HepG2 (cell line): Measurements from ENCODE around the gene EPB41L1. TPM values are rescaled to one million over a fixed set of nuclear protein-coding genes. Genes with fewer than 3 reads are reported as not detected.

ENCODE experiments used
- ATAC-seq: fragments of 200-7000 bp; cut with Tn5 transposase; 3 replicates; pipeline ENCODE4 v1.9.1; 2020; ENCODE audit warnings: mild to moderate bottlenecking, moderate library complexity
- BruUV-seq: library from RNA; stranded (reverse); fragments of 400-500 nt; replicated peaks from 2 replicates; lab custom pipeline; 2021; lab: Mats Ljungman, UMichigan
- CTCF ChIA-PET: fragments of 300-600 bp; formaldehyde crosslinking; extraction: SDS; loops from one replicate; lab custom pipeline; 2021; ENCODE audit warnings: low total read pairs, inconsistent platforms, low intra/inter-chr PET ratio; lab: Yijun Ruan, JAX
- POLR2A ChIA-PET: fragments of 350-600 bp; sonication (Branson Sonifier 250); formaldehyde crosslinking; loops from one replicate; lab custom pipeline; 2020; ENCODE audit warnings: antibody characterized with exemption, inconsistent platforms; lab: Yijun Ruan, JAX
- DNase-seq: peaks from one replicate; pipeline ENCODE4 v3.0.0-alpha.2; 2015; ENCODE audit warnings: low spot score
- FAIRE-seq: peaks from 3 replicates; lab custom pipeline; 2011; peaks lifted over from hg19 to GRCh38; lab: Jason Lieb, UNC
- H2AFZ ChIP-seq: one replicate; pipeline ENCODE4 v1.6.1; 2011; ENCODE audit warnings: low read length, inconsistent platforms
- H3K27ac ChIP-seq: fragments of 300-600 bp; 3 replicates; pipeline ENCODE4 v1.8.0; 2011; ENCODE audit warnings: mixed run types, mild to moderate bottlenecking, mixed read lengths, low read length, inconsistent platforms; ENCODE audit not compliant: insufficient read depth; ENCODE audit errors: extremely low read length
- H3K27me3 ChIP-seq, 2 experiments: fragments of 200-600 bp in 1 of 2; 2 replicates in 1 of 2; 3 replicates in 1 of 2; pipeline versions ENCODE4 v1.6.0 to v1.8.0; 2011; ENCODE audit warnings: low read length in 2 of 2, mild to moderate bottlenecking in 2 of 2, moderate library complexity in 2 of 2, inconsistent platforms in 1 of 2; ENCODE audit not compliant: insufficient read depth in 2 of 2, control insufficient read depth in 1 of 2
- H3K36me3 ChIP-seq, 2 experiments: fragments of 200-600 bp in 1 of 2; replicated peaks in 1 of 2; 2 replicates in 1 of 2; 3 replicates in 1 of 2; pipeline versions ENCODE4 v1.5.1 to v1.8.0; 2011; ENCODE audit warnings: low read length in 2 of 2, inconsistent platforms in 1 of 2; ENCODE audit not compliant: insufficient read depth in 2 of 2, control insufficient read depth in 1 of 2
- H3K4me1 ChIP-seq: 2 replicates; pipeline ENCODE4 v1.5.1; 2012; ENCODE audit warnings: low read length, inconsistent platforms; ENCODE audit not compliant: insufficient read depth
- H3K4me2 ChIP-seq: 2 replicates; pipeline ENCODE4 v1.6.0; 2011; ENCODE audit warnings: low read depth, low read length, inconsistent platforms
- H3K4me3 ChIP-seq, 3 experiments: fragments of 200-600 bp in 1 of 3; sonication (generic), shearing (Covaris generic) in 1 of 3; replicated peaks in 1 of 3; 2 replicates each; pipeline ENCODE4 v1.5.1; 2011 to 2016; ENCODE audit warnings: low read length in 3 of 3, inconsistent platforms in 2 of 3, low read depth in 2 of 3, mild to moderate bottlenecking in 2 of 3, control low read depth in 1 of 3, mixed read lengths in 1 of 3; ENCODE audit not compliant: insufficient read depth in 1 of 3
- H3K79me2 ChIP-seq: one replicate; pipeline ENCODE4 v1.6.1; 2011; ENCODE audit warnings: low read length, inconsistent platforms; ENCODE audit not compliant: insufficient read depth
- H3K9ac ChIP-seq: 2 replicates; pipeline ENCODE4 v1.6.0; 2011; ENCODE audit warnings: mild to moderate bottlenecking, low read depth, low read length, inconsistent platforms; ENCODE audit not compliant: insufficient read depth
- H3K9me3 ChIP-seq: 2 replicates; pipeline ENCODE4 v1.5.1; 2012; ENCODE audit warnings: mild to moderate bottlenecking, low read length
- H4K20me1 ChIP-seq: 2 replicates; pipeline ENCODE4 v1.6.0; 2011; ENCODE audit warnings: inconsistent platforms, mild to moderate bottlenecking, low read length, moderate library complexity; ENCODE audit not compliant: insufficient read depth
- CBX5 ChIP-seq: sonication (generic); formaldehyde crosslinking; IDR thresholded peaks from 2 replicates; pipeline ENCODE4 v1.4.0; 2020; ENCODE audit warnings: missing genetic modification reagents, borderline replicate concordance
- GATA4 ChIP-seq: sonication (generic); IDR thresholded peaks from 2 replicates; pipeline ENCODE4 v1.6.1; 2016; ENCODE audit warnings: antibody characterized with exemption, low read depth, borderline replicate concordance
- IRX3 ChIP-seq: sonication (generic); formaldehyde crosslinking; IDR thresholded peaks from 2 replicates; pipeline ENCODE4 v1.8.1; 2023; ENCODE audit warnings: mild to moderate bottlenecking, low read depth, missing genetic modification reagents, borderline replicate concordance
- MED13 ChIP-seq: sonication (generic); formaldehyde crosslinking; IDR thresholded peaks from 2 replicates; pipeline ENCODE4 v1.5.0; 2020; ENCODE audit warnings: missing genetic modification reagents
- NFRKB ChIP-seq: fragments of 450-650 bp; IDR thresholded peaks from 2 replicates; pipeline ENCODE4 v1.6.1; 2017
- NRL ChIP-seq: sonication (generic); formaldehyde crosslinking; IDR thresholded peaks from 2 replicates; pipeline ENCODE4 v1.5.0; 2020; ENCODE audit warnings: missing genetic modification reagents, mild to moderate bottlenecking, moderate library complexity, borderline replicate concordance
- PHF21A ChIP-seq: sonication (generic); formaldehyde crosslinking; IDR thresholded peaks from 2 replicates; pipeline ENCODE4 v1.5.0; 2020; ENCODE audit warnings: mild to moderate bottlenecking, missing genetic modification reagents
- RELA ChIP-seq: sonication (generic); formaldehyde crosslinking; IDR thresholded peaks from 2 replicates; pipeline ENCODE4 v1.4.0; 2020; ENCODE audit warnings: missing genetic modification reagents
- SALL1 ChIP-seq: sonication (generic); formaldehyde crosslinking; IDR thresholded peaks from 2 replicates; pipeline ENCODE4 v1.8.0; 2022; ENCODE audit warnings: mild to moderate bottlenecking, missing genetic modification reagents
- SETDB1 ChIP-seq: sonication (generic); formaldehyde crosslinking; IDR thresholded peaks from 2 replicates; pipeline ENCODE4 v1.5.1; 2020; ENCODE audit warnings: missing genetic modification reagents, mild to moderate bottlenecking, borderline replicate concordance
- SIX1 ChIP-seq: sonication (generic); formaldehyde crosslinking; IDR thresholded peaks from 2 replicates; pipeline ENCODE4 v1.4.0; 2020; ENCODE audit warnings: missing genetic modification reagents, borderline replicate concordance
- SMAD1 ChIP-seq: sonication (generic); formaldehyde crosslinking; IDR thresholded peaks from 2 replicates; pipeline ENCODE4 v1.4.0; 2020; ENCODE audit warnings: missing genetic modification reagents, low read depth, mild to moderate bottlenecking, borderline replicate concordance
- ZBTB38 ChIP-seq: sonication (generic); formaldehyde crosslinking; IDR thresholded peaks from 2 replicates; pipeline ENCODE4 v1.5.1; 2020; ENCODE audit warnings: mild to moderate bottlenecking, missing genetic modification reagents
- ZKSCAN8 ChIP-seq: IDR thresholded peaks from 2 replicates; pipeline ENCODE4 v1.6.1; 2016; ENCODE audit warnings: borderline replicate concordance, missing genetic modification reagents, missing compliant biosample characterization
- ZNF33A ChIP-seq: sonication (generic); formaldehyde crosslinking; IDR thresholded peaks from 2 replicates; pipeline ENCODE4 v1.5.1; 2020; ENCODE audit warnings: missing genetic modification reagents, mild to moderate bottlenecking, moderate library complexity, borderline replicate concordance
- ZNF484 ChIP-seq: sonication (generic); formaldehyde crosslinking; IDR thresholded peaks from 2 replicates; pipeline ENCODE4 v1.5.1; 2020; ENCODE audit warnings: mild to moderate bottlenecking, low read depth, missing genetic modification reagents, borderline replicate concordance
- ZNF501 ChIP-seq: sonication (generic); formaldehyde crosslinking; IDR thresholded peaks from 2 replicates; pipeline ENCODE4 v1.5.1; 2020; ENCODE audit warnings: mild to moderate bottlenecking, moderate library complexity, missing genetic modification reagents
- ZNF550 ChIP-seq: sonication (generic); formaldehyde crosslinking; IDR thresholded peaks from 2 replicates; pipeline ENCODE4 v1.4.0; 2020; ENCODE audit warnings: mild to moderate bottlenecking, missing genetic modification reagents, borderline replicate concordance
- ZNF552 ChIP-seq: sonication (generic); formaldehyde crosslinking; IDR thresholded peaks from 2 replicates; pipeline ENCODE4 v1.9.0; 2022; ENCODE audit warnings: missing genetic modification reagents, mild to moderate bottlenecking, borderline replicate concordance
- ZNF644 ChIP-seq: IDR thresholded peaks from 2 replicates; pipeline ENCODE4 v1.6.1; 2016; ENCODE audit warnings: low read depth
- ZNF672 ChIP-seq: sonication (generic); formaldehyde crosslinking; IDR thresholded peaks from 2 replicates; pipeline ENCODE4 v1.8.1; 2022; ENCODE audit warnings: missing genetic modification reagents
- ZNF713 ChIP-seq: sonication (generic); formaldehyde crosslinking; IDR thresholded peaks from 2 replicates; pipeline ENCODE4 v1.4.0; 2020; ENCODE audit warnings: mild to moderate bottlenecking, missing genetic modification reagents
- ZNF724P ChIP-seq: sonication (generic); formaldehyde crosslinking; IDR thresholded peaks from 2 replicates; pipeline ENCODE4 v1.8.0; 2022; ENCODE audit warnings: missing genetic modification reagents, borderline replicate concordance
- WGBS: methylation state at CpG from one replicate; pipeline ENCODE4 v1.1.6; 2017; ENCODE audit warnings: low lambda C conversion rate; 5-methylcytosine and 5-hydroxymethylcytosine counted together
- in situ Hi-C: cut with HindIII; loops from 2 replicates; pipeline ENCODE4 v1.10.0; 2017; ENCODE audit warnings: low pct_unique_long_range_greater_than_20kb; ENCODE audit not compliant: extremely low pct_ligation_motif_present
- intact Hi-C: fragments of 100-400 bp; cut with micrococcal nuclease; formaldehyde crosslinking; loops from one replicate; pipeline ENCODE4 v1.10.0; 2022; ENCODE audit not compliant: unreplicated experiment
- polyA plus RNA-seq, 8 experiments: library from polyadenylated mRNA; depleted of rRNA in 3 of 8; stranded (reverse) in 7 of 8; unstranded in 1 of 8; fragments of >200 nt; fragmentation: Illumina TruSeq in 4 of 8; extraction: Trizol in 4 of 8; gene quantifications; 2 replicates each; pipeline versions ENCODE4 v1.2.1 to v1.2.3, GENCODE V29; 2011 to 2016; ENCODE audit warnings: low read depth in 4 of 8, missing spikeins in 1 of 8, mixed read lengths in 1 of 8; ENCODE audit not compliant: insufficient read depth in 1 of 8
- total RNA-seq, 5 experiments: library from RNA; depleted of rRNA; stranded (reverse); fragments of >200 nt; fragmentation: Illumina TruSeq; extraction: Trizol; gene quantifications; 2 replicates each; pipeline ENCODE4 v1.2.3, GENCODE V29; 2016; ENCODE audit warnings: low read depth in 1 of 5
- TF ChIP-seq, protein P1 (sequence below): sonication (generic); formaldehyde crosslinking; IDR thresholded peaks from 2 replicates; pipeline ENCODE4 v1.5.1; 2020; ENCODE audit warnings: mild to moderate bottlenecking, missing genetic modification reagents, moderate library complexity
- TF ChIP-seq, protein P2 (sequence below): conservative IDR thresholded peaks from 2 replicates; pipeline ENCODE4 v1.6.1; 2018; ENCODE audit warnings: missing genetic modification reagents

Gene EPB41L1
- total and polyA plus RNA-seq, 2 of the 13 experiments (the other 11 are each of a cell fraction or from before 2014, with no cell fraction given) = 16.7 to 39.0 TPM

DNA sequence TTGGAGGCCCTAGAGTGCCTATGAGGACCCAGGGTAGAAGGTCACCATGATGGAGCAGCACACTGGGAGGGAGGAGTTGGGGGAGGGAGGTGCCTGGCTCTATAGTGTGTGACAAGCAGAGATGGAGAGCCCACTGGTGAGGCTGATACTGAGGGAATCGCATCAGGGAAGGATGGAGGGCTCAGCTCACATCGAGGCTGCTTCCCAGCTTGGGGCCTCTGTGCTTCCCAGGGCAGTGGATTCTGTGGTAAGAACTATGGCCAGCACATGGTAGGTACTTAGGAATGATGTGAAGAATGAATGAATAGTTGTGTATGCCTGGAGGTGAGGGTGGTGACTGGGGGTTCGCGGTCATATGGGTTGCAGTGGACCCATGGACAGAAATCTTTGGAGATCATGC is 1.3 kb upstream of the EPB41L1 start:
- Histone ChIP-seq H3K79me2 (peaks cover 8% of the 10 kb centered on the region), H3K4me3 (peak overlapping the region in 2 of 3 experiments; percentile 88 to 92; a peak in 3 of 6 replicates), H3K9ac (no peak overlapping the region), H3K4me2 (peak overlapping the region; percentile 97), H3K4me1 (peaks cover 91% of the 10 kb centered on the region), H3K9me3 (no peaks in the 10 kb centered on the region), H3K27ac (no peak overlapping the region), H3K27me3 (no peaks in the 10 kb centered on the region; a peak in 1 of 5 replicates), H4K20me1 (peaks cover 15% of the 10 kb centered on the region; the same call in 1 of the 2 replicates), H3K36me3 (no peaks in the 10 kb centered on the region), H2AFZ (no peak overlapping the region)
- POLR2A ChIA-PET = no interaction called here
- FAIRE-seq (no peak), DNase-seq (no peak), ATAC-seq (peak; percentile 1)
- CTCF ChIA-PET = interaction anchor here (1.9 kb wide), 1 partner anchor 50 kb away, joined by 5 read pairs; no protein-coding TSS in a partner anchor
- BruUV-seq = no TSS peak
- intact Hi-C loops (no loop called here), in situ Hi-C loops (no loop called here)
- 90% methylated on average over 4 of the region's 4 CpGs for WGBS
- TF ChIP-seq SALL1 (CRISPR knock-in tag) = peak; percentile 31
- TF ChIP-seq ZNF550 = no peak
- TF ChIP-seq CBX5 (CRISPR knock-in tag) = 0 out of 2 replicates have a peak, but pooled peaks have one; percentile 11
- TF ChIP-seq SETDB1 = no peak
- TF ChIP-seq ZNF501 (CRISPR knock-in tag) = 0 out of 2 replicates have a peak, but pooled peaks have one; percentile 2
- TF ChIP-seq ZNF484 (CRISPR knock-in tag) = no peak
- no peak for TF ChIP-seq NFRKB
- TF ChIP-seq ZNF672 (CRISPR knock-in tag) = no peak
- no peak for TF ChIP-seq GATA4
- no peak for TF ChIP-seq ZKSCAN8 (CRISPR knock-in tag)
- TF ChIP-seq IRX3 (CRISPR knock-in tag) = no peak
- TF ChIP-seq, protein P1, sequence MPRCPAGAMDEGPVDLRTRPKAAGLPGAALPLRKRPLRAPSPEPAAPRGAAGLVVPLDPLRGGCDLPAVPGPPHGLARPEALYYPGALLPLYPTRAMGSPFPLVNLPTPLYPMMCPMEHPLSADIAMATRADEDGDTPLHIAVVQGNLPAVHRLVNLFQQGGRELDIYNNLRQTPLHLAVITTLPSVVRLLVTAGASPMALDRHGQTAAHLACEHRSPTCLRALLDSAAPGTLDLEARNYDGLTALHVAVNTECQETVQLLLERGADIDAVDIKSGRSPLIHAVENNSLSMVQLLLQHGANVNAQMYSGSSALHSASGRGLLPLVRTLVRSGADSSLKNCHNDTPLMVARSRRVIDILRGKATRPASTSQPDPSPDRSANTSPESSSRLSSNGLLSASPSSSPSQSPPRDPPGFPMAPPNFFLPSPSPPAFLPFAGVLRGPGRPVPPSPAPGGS (CRISPR knock-in tag) = no peak
- no peak for TF ChIP-seq ZNF644
- no peak for TF ChIP-seq PHF21A (CRISPR knock-in tag)
- no peak for TF ChIP-seq ZNF713
- no peak for TF ChIP-seq NRL (CRISPR knock-in tag)
- no peak for TF ChIP-seq ZNF33A (CRISPR knock-in tag)
- TF ChIP-seq, protein P2, sequence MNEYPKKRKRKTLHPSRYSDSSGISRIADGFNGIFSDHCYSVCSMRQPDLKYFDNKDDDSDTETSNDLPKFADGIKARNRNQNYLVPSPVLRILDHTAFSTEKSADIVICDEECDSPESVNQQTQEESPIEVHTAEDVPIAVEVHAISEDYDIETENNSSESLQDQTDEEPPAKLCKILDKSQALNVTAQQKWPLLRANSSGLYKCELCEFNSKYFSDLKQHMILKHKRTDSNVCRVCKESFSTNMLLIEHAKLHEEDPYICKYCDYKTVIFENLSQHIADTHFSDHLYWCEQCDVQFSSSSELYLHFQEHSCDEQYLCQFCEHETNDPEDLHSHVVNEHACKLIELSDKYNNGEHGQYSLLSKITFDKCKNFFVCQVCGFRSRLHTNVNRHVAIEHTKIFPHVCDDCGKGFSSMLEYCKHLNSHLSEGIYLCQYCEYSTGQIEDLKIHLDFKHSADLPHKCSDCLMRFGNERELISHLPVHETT (CRISPR knock-in tag) = no peak
- no peak for TF ChIP-seq ZNF724P (CRISPR knock-in tag)
- TF ChIP-seq ZBTB38 (CRISPR knock-in tag) = no peak
- TF ChIP-seq ZNF552 (CRISPR knock-in tag) = no peak
- no peak for TF ChIP-seq SMAD1 (CRISPR knock-in tag)
- no peak for TF ChIP-seq RELA (CRISPR knock-in tag)
- TF ChIP-seq SIX1 (CRISPR knock-in tag) = no peak
- TF ChIP-seq MED13 (CRISPR knock-in tag) = no peak
